Parathyroid adenoma (tissue), 2 donors: Measurements from ENCODE around the gene FBXW11.

Source experiments
- H2AFZ ChIP-seq: fragments of 300-600 bp; sonication (generic); one replicate; pipeline ENCODE4 v1.7.0; 2017; ENCODE audit warnings: antibody characterized with exemption, mild to moderate bottlenecking
- H3K27ac ChIP-seq: fragments of 300-600 bp; sonication (generic); one replicate; pipeline ENCODE4 v1.7.0; 2017
- H3K27me3 ChIP-seq: fragments of 300-600 bp; sonication (generic); one replicate; pipeline ENCODE4 v1.7.0; 2017; ENCODE audit warnings: low read length; ENCODE audit not compliant: control insufficient read depth, insufficient read depth
- H3K36me3 ChIP-seq: fragments of 300-600 bp; sonication (generic); one replicate; pipeline ENCODE4 v1.7.0; 2017; ENCODE audit warnings: low read length; ENCODE audit not compliant: control insufficient read depth, insufficient read depth
- H3K4me1 ChIP-seq: fragments of 300-600 bp; sonication (generic); one replicate; pipeline ENCODE4 v1.7.0; 2017; ENCODE audit warnings: control low read depth
- H3K4me2 ChIP-seq: fragments of 300-600 bp; sonication (generic); one replicate; pipeline ENCODE4 v1.7.0; 2017; ENCODE audit warnings: low read length
- H3K4me3 ChIP-seq: fragments of 300-600 bp; sonication (generic); one replicate; pipeline ENCODE4 v1.7.0; 2017; ENCODE audit warnings: low read depth, low read length
- H3K79me2 ChIP-seq: fragments of 300-600 bp; sonication (generic); one replicate; pipeline ENCODE4 v1.7.0; 2017; ENCODE audit warnings: control low read depth
- H3K9ac ChIP-seq: fragments of 300-600 bp; sonication (generic); one replicate; pipeline ENCODE4 v1.7.0; 2017; ENCODE audit warnings: mild to moderate bottlenecking
- H3K9me3 ChIP-seq: fragments of 300-600 bp; sonication (generic); one replicate; pipeline ENCODE4 v1.7.0; 2017; ENCODE audit warnings: low read length; ENCODE audit not compliant: control insufficient read depth
- CTCF ChIP-seq: fragments of 300-600 bp; sonication (generic); IDR thresholded peaks from one replicate; pipeline ENCODE4 v1.7.0; 2017; ENCODE audit warnings: antibody characterized with exemption, mild to moderate bottlenecking
- donor health status: primary hyperparathyroidism.

The FBXW11 gene

GRCh38 chr5:171852255-171852681 is 154.2 kb downstream of the FBXW11 start:
- no peaks in the 10 kb centered on the region for H3K27me3 ChIP-seq
- no peaks in the 10 kb centered on the region for H3K9me3 ChIP-seq
- no peak overlapping the region for H3K4me3 ChIP-seq

DNA sequence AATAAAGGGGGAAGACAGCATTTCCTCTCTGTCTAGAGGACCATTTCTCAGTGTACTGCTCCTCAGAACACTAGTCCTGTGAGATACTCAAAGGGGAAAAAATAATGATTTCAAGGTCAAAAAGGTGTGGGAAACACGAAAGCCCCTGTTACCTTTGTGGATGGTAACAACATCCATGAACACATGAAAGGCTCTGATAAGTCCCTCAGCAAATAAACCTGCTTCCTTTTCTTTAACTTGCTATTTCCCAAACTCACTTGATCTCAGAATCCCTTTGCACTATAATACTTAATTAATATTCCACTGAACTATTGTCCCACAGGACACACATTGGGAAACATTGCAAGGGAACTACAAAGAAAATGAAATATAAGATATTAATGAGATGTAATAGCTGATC is 155.2 kb downstream of the FBXW11 start:
- Histone ChIP-seq H3K4me2 (no peak overlapping the region), H3K79me2 (no peaks in the 10 kb centered on the region), H3K4me3 (no peak overlapping the region), H3K9me3 (no peaks in the 10 kb centered on the region), H3K4me1 (no peaks in the 10 kb centered on the region), H3K27ac (no peak overlapping the region), H3K9ac (no peak overlapping the region), H3K27me3 (no peaks in the 10 kb centered on the region), H2AFZ (no peak overlapping the region), H3K36me3 (no peaks in the 10 kb centered on the region)
- no peak for TF ChIP-seq CTCF

More at GRCh38 chr5:171852255-171852681, 154.2 kb downstream of the FBXW11 start:
- Histone ChIP-seq H3K79me2 (no peaks in the 10 kb centered on the region), H2AFZ (no peak overlapping the region), H3K4me1 (no peaks in the 10 kb centered on the region), H3K27ac (no peak overlapping the region), H3K9ac (no peak overlapping the region), H3K4me2 (no peak overlapping the region), H3K36me3 (no peaks in the 10 kb centered on the region)
- TF ChIP-seq CTCF = no peak

DNA sequence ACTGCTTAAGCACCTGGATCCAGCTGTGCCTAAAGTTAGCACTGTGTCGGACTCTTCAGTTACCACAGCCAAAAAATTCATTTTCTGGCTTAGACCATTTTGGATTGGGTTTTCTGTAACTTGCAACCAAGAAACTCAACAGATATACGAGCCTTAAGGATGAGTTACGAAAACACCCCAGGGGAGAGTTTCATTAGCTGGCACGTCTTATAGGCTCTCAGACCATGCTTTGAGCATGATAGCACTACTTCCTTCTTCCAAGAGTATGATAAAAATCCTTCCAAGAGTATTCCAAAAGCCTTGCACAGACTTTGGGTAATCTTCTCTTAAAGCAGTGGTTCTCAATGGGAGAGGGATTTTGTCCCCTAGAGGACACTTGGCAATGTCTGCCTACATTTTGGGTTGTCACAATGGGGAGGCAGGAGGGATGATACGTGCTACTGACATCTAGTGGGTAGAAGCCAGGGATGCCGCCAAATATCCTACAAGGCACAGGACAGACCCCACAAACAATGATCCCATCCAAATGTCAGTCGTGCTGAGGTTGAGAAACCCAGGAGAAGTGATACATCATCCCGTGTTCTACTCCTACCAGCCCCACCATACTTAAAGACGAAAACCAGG is 156.0 kb downstream of the FBXW11 start:
- no peaks in the 10 kb centered on the region for H3K79me2 ChIP-seq
- TF ChIP-seq CTCF = no peak
- H3K4me2 ChIP-seq = no peak overlapping the region
- no peaks in the 10 kb centered on the region for H3K9me3 ChIP-seq
- no peak overlapping the region for H3K9ac ChIP-seq
- H3K4me3 ChIP-seq = no peak overlapping the region
- H3K4me1 ChIP-seq = no peaks in the 10 kb centered on the region
- no peak overlapping the region for H3K27ac ChIP-seq
- H3K36me3 ChIP-seq = no peaks in the 10 kb centered on the region
- H2AFZ ChIP-seq = no peak overlapping the region
- H3K27me3 ChIP-seq = no peaks in the 10 kb centered on the region

- no peaks in the 10 kb centered on the region for H3K36me3 ChIP-seq
- no peaks in the 10 kb centered on the region for H3K79me2 ChIP-seq
- no peak overlapping the region for H3K4me3 ChIP-seq
- no peak overlapping the region for H2AFZ ChIP-seq
- H3K4me2 ChIP-seq = no peak overlapping the region
- no peaks in the 10 kb centered on the region for H3K4me1 ChIP-seq
- H3K9me3 ChIP-seq = no peaks in the 10 kb centered on the region
- no peak overlapping the region for H3K9ac ChIP-seq
- no peaks in the 10 kb centered on the region for H3K27me3 ChIP-seq
- H3K27ac ChIP-seq = no peak overlapping the region
- no peak for TF ChIP-seq CTCF
Observed at GRCh38 chr5:171849585-171850323, 156.7 kb downstream of the FBXW11 start.
